HG03521 (cell line): ENCODE results near the gene MAP3K7.

Experiments
- ATAC-seq: cut with Tn5 transposase; IDR thresholded peaks from one replicate; pipeline ENCODE4 v1.9.1; 2021; ENCODE audit warnings: mild to moderate bottlenecking, moderate library complexity; ENCODE audit not compliant: unreplicated experiment

MAP3K7 gene

GRCh38 chr6:90485635-90486277, 101.1 kb downstream of the MAP3K7 start:
- ATAC-seq: no peak

GRCh38 chr6:90484903-90485302, 102.0 kb downstream of the MAP3K7 start:
- ATAC-seq: no peak

GRCh38 chr6:90484385-90484784, 102.5 kb downstream of the MAP3K7 start:
- ATAC-seq: no peak

GRCh38 chr6:90483956-90484355, 102.9 kb downstream of the MAP3K7 start:
- no peak for ATAC-seq

- no peak for ATAC-seq
These were observed 103.6 kb downstream of the MAP3K7 start for GRCh38 chr6:90483116-90483839.

GRCh38 chr6:90480666-90481065, 106.2 kb downstream of the MAP3K7 start:
- ATAC-seq: no peak

GRCh38 chr6:90479603-90479926, 107.3 kb downstream of the MAP3K7 start:
- ATAC-seq: no peak

- ATAC-seq: peak; percentile 64
These were observed 107.9 kb downstream of the MAP3K7 start for GRCh38 chr6:90478789-90479602.

GRCh38 chr6:90478278-90478677, 108.6 kb downstream of the MAP3K7 start:
- no peak for ATAC-seq

GRCh38 chr6:90477366-90477765, 109.5 kb downstream of the MAP3K7 start:
- no peak for ATAC-seq

GRCh38 chr6:90472716-90473115, 114.2 kb downstream of the MAP3K7 start:
- ATAC-seq: no peak

GRCh38 chr6:90471263-90471662, 115.6 kb downstream of the MAP3K7 start:
- no peak for ATAC-seq

- ATAC-seq: no peak
These were observed 117.0 kb downstream of the MAP3K7 start for GRCh38 chr6:90469906-90470305.

GRCh38 chr6:90468859-90469258, 118.0 kb downstream of the MAP3K7 start:
- no peak for ATAC-seq

- no peak for ATAC-seq
These were observed 118.8 kb downstream of the MAP3K7 start for GRCh38 chr6:90468080-90468479.

- ATAC-seq: no peak
These were observed 119.3 kb downstream of the MAP3K7 start for GRCh38 chr6:90467546-90467945.

- ATAC-seq: no peak
These were observed 120.5 kb downstream of the MAP3K7 start for GRCh38 chr6:90466154-90466940.

- ATAC-seq: no peak
These were observed 121.2 kb downstream of the MAP3K7 start for GRCh38 chr6:90465686-90466085.

- ATAC-seq: no peak
These were observed 122.4 kb downstream of the MAP3K7 start for GRCh38 chr6:90464507-90464906.

GRCh38 chr6:90463874-90464273, 123.0 kb downstream of the MAP3K7 start:
- ATAC-seq: no peak
